Mammary epithelial cell (primary cell): Measurements from ENCODE around the gene SORBS2.

Source experiments
- CTCF ChIP-seq, 2 donors: IDR thresholded peaks in 1 of 2; conservative IDR thresholded peaks in 1 of 2; 2 replicates each; pipeline ENCODE4 v1.5.1; 2011 to 2012; ENCODE audit warnings: inconsistent platforms in 2 of 2, low read length in 2 of 2, mild to moderate bottlenecking in 2 of 2, control low read depth in 1 of 2, low read depth in 1 of 2; ENCODE audit not compliant: insufficient read depth in 1 of 2; ENCODE audit errors: extremely low read depth in 1 of 2
- EZH2 ChIP-seq: IDR thresholded peaks from 2 replicates; pipeline ENCODE4 v1.6.1; 2012; ENCODE audit warnings: low read length, inconsistent platforms, borderline replicate concordance

- no peak for TF ChIP-seq EZH2
- no peak for TF ChIP-seq CTCF (conservative IDR thresholded peaks at IDR 0.05 in 1 of 2, IDR thresholded peaks at IDR 0.05 in 1 of 2; ENCODE audit: extremely low read depth in 1 of 2, insufficient read depth in 1 of 2, low read depth in 1 of 2, low read length in 2 of 2)
These were observed 38.6 kb downstream of the SORBS2 start for GRCh38 chr4:185773419-185773818.
